Sigmoid colon (tissue), 4 donors: ENCODE data around the gene FKBP10.

ENCODE experiments used
- CTCF ChIP-seq, 4 experiments: fragments of 450-650 bp in 3 of 4; fragments of 200-600 bp in 1 of 4; IDR thresholded peaks; one replicate each; pipeline ENCODE4 v1.5.1; 2016 to 2019; ENCODE audit warnings: antibody characterized with exemption in 4 of 4, mild to moderate bottlenecking in 3 of 4, moderate library complexity in 2 of 4
- EP300 ChIP-seq, 4 donors: sonication (generic); formaldehyde crosslinking; IDR thresholded peaks; one replicate each; pipeline ENCODE4 v1.6.1; 2017; ENCODE audit warnings: antibody characterized with exemption in 4 of 4
- POLR2A ChIP-seq, 2 donors: fragments of 450-650 bp; IDR thresholded peaks; one replicate each; pipeline ENCODE4 v1.6.1; 2016; ENCODE audit warnings: antibody characterized with exemption in 2 of 2, mild to moderate bottlenecking in 2 of 2, moderate library complexity in 2 of 2

GRCh38 chr17:41793784-41794539 is 18.8 kb upstream of the FKBP10 start:
- TF ChIP-seq POLR2A (IDR thresholded peaks at IDR 0.05) (no peak), CTCF (IDR thresholded peaks at IDR 0.05) (no peak), EP300 (IDR thresholded peaks at IDR 0.05) (no peak)
